Left lung (tissue), 10 donors: ENCODE data around the gene DIP2C. TPM values are rescaled to one million over a fixed set of nuclear protein-coding genes. Genes with fewer than 3 reads are reported as not detected.
"Not testable (repeated sequence)": the region's sequence is repeated elsewhere in the genome, so short reads cannot be mapped to it uniquely, and the experiment has no call there.

Experiments used
- ATAC-seq: fragments of 200-7000 bp; cut with Tn5 transposase; one replicate; pipeline ENCODE4 v1.9.1; 2020; ENCODE audit warnings: moderate library complexity
- DNase-seq, 4 donors: peaks; one replicate each; pipeline ENCODE4 v3.0.0-alpha.2; 2013 to 2020
- H3K27ac ChIP-seq, 2 donors: fragments of 200-600 bp; sonication (generic) in 1 of 2; one replicate each; pipeline versions ENCODE4 v1.5.0 to v1.8.0; 2020 to 2021
- H3K27me3 ChIP-seq, 2 donors: fragments of 200-600 bp; sonication (generic) in 1 of 2; one replicate each; pipeline versions ENCODE4 v1.5.0 to v1.8.0; 2020 to 2021
- H3K36me3 ChIP-seq, 2 donors: fragments of 200-600 bp; sonication (generic) in 1 of 2; one replicate each; pipeline versions ENCODE4 v1.5.0 to v1.8.0; 2020 to 2021
- H3K4me1 ChIP-seq, 2 donors: fragments of 200-600 bp; one replicate each; pipeline ENCODE4 v1.8.0; 2021
- H3K4me3 ChIP-seq, 2 donors: fragments of 200-600 bp; sonication (generic) in 1 of 2; one replicate each; pipeline versions ENCODE4 v1.5.0 to v1.8.0; 2020 to 2021; ENCODE audit warnings: mild to moderate bottlenecking in 1 of 2
- H3K9me3 ChIP-seq, 2 donors: fragments of 200-600 bp; sonication (generic) in 1 of 2; one replicate each; pipeline versions ENCODE4 v1.5.0 to v1.8.0; 2020 to 2021
- intact Hi-C, 2 donors: fragments of 100-400 bp; cut with DNase I; formaldehyde crosslinking; loops; one replicate each; pipeline versions ENCODE4 v1.11.2 to v1.14.2; 2022
- polyA plus RNA-seq, 6 donors: library from polyadenylated mRNA; unstranded; fragments of 120-200 nt; gene quantifications; one replicate each; pipeline ENCODE4 v1.2.1, GENCODE V29; 2013; ENCODE audit not compliant: insufficient read length in 6 of 6
- total RNA-seq, 2 donors: library from RNA; stranded (reverse); fragmentation: NEBNext Ultra II Directional; extraction: Animal tissue kit (Norgen Biotek cat#: 25700); gene quantifications; one replicate each; pipeline ENCODE4 v1.2.1, GENCODE V29; 2021
- TF ChIP-seq, protein P1 (sequence below), 2 donors: fragments of 200-600 bp; sonication (generic) in 1 of 2; IDR thresholded peaks; one replicate each; pipeline versions ENCODE4 v1.5.0 to v1.8.0; 2021; ENCODE audit warnings: antibody characterized with exemption in 2 of 2
- donor health status: DM: no; HTN: yes; CAD: no.
- donor health status: DM: no; HTN: no; CAD: no.

The DIP2C gene
- total and polyA plus RNA-seq, 8 donors = 10.5 to 22.5 (median 19.5) TPM

DNA sequence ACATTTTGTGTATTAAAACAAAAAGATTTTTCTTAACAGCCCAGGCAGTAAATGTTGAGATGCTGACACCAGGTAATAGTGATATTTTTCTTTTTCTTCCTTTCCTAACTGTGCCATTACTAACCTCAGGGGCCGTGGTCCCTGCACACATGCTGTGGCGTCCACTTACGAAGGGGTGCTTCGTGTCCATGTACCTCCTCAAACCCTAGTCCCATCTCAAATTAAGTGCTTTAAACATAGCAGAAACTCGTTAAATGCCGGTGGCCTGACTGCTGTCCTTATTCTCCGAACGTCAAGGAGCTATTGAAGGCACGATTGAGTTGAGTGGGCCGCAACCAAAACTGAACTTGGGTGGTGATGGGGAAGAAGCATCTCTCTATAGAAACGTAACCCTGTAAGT is 421.8 kb downstream of the DIP2C start:
- no peak for DNase-seq
- Histone ChIP-seq H3K36me3 (no peaks in the 10 kb centered on the region), H3K27ac (no peak overlapping the region), H3K27me3 (no peaks in the 10 kb centered on the region), H3K4me3 (no peak overlapping the region), H3K9me3 (no peaks in the 10 kb centered on the region), H3K4me1 (no peaks in the 10 kb centered on the region)
- ATAC-seq = no peak
- TF ChIP-seq, protein P1, sequence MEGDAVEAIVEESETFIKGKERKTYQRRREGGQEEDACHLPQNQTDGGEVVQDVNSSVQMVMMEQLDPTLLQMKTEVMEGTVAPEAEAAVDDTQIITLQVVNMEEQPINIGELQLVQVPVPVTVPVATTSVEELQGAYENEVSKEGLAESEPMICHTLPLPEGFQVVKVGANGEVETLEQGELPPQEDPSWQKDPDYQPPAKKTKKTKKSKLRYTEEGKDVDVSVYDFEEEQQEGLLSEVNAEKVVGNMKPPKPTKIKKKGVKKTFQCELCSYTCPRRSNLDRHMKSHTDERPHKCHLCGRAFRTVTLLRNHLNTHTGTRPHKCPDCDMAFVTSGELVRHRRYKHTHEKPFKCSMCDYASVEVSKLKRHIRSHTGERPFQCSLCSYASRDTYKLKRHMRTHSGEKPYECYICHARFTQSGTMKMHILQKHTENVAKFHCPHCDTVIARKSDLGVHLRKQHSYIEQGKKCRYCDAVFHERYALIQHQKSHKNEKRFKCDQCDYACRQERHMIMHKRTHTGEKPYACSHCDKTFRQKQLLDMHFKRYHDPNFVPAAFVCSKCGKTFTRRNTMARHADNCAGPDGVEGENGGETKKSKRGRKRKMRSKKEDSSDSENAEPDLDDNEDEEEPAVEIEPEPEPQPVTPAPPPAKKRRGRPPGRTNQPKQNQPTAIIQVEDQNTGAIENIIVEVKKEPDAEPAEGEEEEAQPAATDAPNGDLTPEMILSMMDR (IDR thresholded peaks at IDR 0.05) = no peak
- intact Hi-C loops = no loop called here

DNA sequence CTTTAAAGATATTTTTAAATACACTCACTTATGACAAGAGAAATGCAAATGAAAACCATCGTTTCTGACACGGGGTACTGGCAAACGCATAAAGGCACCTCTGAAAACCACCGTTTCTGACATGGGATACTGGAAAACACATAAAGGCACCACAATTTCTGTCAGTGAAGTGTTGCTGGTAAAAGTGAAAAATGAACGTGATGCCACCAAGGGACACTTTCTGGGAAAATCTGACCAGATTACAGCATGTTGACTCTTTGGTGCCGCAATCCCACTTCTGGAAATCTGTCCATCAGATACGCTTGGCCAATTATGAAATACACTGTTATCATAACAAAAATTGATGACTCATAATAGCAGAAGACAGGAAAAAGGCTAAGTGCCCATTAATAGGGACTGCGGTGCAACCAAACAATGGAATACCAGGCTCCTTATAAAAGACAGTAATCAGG is 422.5 kb downstream of the DIP2C start:
- no peaks in the 10 kb centered on the region for H3K9me3 ChIP-seq
- no peak overlapping the region for H3K27ac ChIP-seq
- DNase-seq (no peak), ATAC-seq (no peak)
- no peak overlapping the region for H3K4me3 ChIP-seq
- H3K27me3 ChIP-seq = no peaks in the 10 kb centered on the region
- TF ChIP-seq, protein P1 (IDR thresholded peaks at IDR 0.05) = no peak
- no peaks in the 10 kb centered on the region for H3K4me1 ChIP-seq
- intact Hi-C loops = no loop called here
- H3K36me3 ChIP-seq = no peaks in the 10 kb centered on the region

DNA sequence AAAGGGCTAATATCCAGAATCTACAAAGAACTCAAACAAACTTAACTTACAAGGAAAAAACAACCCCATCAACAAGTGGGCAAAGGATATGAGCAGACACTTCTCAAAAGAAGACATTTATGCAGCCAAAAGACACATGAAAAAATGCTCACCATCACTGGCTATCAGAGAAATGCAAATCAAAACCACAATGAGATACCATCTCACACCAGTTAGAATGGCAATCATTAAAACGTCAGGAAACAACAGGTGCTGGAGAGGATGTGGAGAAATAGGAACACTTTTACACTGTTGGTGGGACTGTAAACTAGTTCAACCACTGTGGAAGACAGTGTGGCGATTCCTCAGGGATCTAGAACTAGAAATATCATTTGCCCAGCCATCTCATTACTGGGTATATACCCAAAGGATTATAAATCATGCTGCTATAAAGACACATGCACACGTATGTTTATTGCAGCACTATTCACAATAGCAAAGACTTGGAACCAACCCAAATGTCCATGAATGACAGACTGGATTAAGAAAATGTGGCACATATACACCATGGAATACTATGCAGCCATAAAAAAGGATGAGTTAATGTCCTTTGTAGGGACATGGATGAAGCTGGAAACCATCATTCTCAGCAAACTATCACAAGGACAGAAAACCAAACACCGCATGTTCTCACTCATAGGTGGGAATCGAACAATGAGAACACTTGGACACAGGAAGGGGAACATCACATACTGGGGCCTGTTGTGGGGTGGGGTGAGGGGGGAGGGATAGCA is 423.5 kb downstream of the DIP2C start:
- H3K4me3 ChIP-seq, ATAC-seq, H3K27me3 ChIP-seq, intact Hi-C loops, H3K4me1 ChIP-seq, H3K9me3 ChIP-seq, DNase-seq, H3K27ac ChIP-seq, H3K36me3 ChIP-seq: not testable (repeated sequence)

DNA sequence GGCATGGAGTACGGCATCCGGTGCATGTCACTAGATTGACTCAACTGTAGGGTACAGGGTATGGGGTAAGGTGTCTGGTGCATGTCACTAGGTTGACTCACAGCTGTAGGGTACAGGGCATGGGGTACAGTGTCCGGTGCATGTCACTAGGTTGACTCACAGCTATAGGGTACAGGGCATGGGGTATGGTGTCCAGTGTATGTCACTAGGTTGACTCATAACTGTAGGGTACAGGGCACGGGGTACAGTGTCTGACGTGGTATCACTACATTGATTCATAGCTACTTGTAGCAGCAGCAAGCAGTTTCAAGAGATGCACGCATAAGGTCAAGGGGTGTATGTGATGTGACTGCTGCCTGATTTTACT is 424.4 kb downstream of the DIP2C start:
- intact Hi-C loops, H3K27me3 ChIP-seq, ATAC-seq, DNase-seq, H3K36me3 ChIP-seq, H3K4me1 ChIP-seq, H3K4me3 ChIP-seq, H3K9me3 ChIP-seq, H3K27ac ChIP-seq: not testable (repeated sequence)

DNA sequence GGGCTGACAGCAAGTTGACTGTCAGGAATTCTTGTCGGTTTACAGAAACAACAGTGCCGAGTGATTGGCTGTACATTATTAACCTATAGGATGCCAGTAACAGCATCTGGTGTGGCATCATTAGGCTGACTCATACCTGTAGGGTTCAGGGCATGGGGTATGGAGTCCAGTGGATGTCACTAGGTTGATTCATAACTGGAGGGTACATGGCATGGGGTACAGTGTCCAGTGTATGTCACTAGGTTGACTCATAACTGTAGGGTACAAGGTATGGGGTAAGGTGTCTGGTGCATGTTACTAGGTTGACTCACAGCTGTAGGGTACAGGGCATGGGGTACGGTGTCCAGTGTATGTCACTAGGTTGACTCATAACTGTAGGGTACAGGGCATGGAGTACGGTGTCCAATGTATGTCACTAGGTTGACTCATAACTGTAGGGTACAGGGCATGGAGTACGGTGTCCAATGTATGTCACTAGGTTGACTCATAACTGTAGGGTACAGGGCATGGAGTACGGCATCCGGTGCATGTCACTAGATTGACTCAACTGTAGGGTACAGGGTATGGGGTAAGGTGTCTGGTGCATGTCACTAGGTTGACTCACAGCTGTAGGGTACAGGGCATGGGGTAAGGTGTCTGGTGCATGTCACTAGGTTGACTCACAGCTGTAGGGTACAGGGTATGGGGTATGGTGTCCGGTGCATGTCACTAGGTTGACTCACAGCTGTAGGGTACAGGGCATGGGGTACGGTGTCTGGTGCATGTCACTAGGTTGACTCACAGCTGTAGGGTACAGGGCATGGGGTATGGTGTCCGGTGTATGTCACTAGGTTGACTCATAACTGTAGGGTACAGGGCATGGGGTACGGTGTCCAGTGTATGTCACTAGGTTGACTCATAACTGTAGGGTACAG is 425.1 kb downstream of the DIP2C start:
- not testable (repeated sequence) for DNase-seq, ATAC-seq

DNA sequence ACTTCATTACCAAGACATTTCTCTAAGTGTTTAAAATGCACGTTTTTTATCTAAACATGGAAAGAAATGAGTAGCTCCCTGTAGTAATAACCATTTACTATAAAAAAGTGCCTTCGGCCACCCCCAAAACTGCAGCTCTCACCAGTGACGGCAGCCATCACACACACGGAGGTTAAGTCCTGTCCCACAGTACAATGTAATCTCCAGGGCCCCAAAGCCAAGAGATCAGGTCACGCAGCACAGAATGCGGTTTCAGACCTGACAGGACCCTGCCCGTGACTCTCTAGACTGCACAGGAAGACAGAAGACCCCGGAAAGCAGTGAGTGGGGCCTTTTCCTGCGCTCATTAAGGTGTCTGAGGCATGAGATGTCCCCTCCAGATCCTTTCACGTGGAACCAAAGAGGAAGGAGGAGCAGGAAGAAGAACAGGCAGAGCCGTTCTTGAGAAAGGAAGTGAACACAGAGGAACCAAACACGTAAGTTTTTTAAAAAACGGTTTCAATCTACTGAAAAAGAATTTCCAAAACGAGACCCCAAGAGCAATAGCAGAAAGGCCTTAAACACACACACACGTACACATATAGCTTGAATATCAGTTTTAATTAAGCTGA is 428.5 kb downstream of the DIP2C start:
- no peak overlapping the region for H3K27ac ChIP-seq
- H3K4me1 ChIP-seq = no peaks in the 10 kb centered on the region
- no peak for ATAC-seq
- TF ChIP-seq, protein P1 (IDR thresholded peaks at IDR 0.05) = no peak
- no peaks in the 10 kb centered on the region for H3K9me3 ChIP-seq
- no peaks in the 10 kb centered on the region for H3K36me3 ChIP-seq
- no peak overlapping the region for H3K4me3 ChIP-seq
- intact Hi-C loops = no loop called here
- DNase-seq = no peak
- no peaks in the 10 kb centered on the region for H3K27me3 ChIP-seq

More for the DNA sequence above, 425.1 kb downstream of the DIP2C start:
- H3K4me1 ChIP-seq, H3K27ac ChIP-seq, H3K27me3 ChIP-seq, H3K36me3 ChIP-seq, intact Hi-C loops, H3K4me3 ChIP-seq, H3K9me3 ChIP-seq: not testable (repeated sequence)
